Naive B cell (primary cell): ENCODE results near the gene ZBTB20. TPM values are rescaled to one million over a fixed set of nuclear protein-coding genes. Genes with fewer than 3 reads are reported as not detected.
"Not testable (repeated sequence)": the region's sequence is repeated elsewhere in the genome, so short reads cannot be mapped to it uniquely, and the experiment has no call there.

ENCODE experiments used
- ATAC-seq, 2 donors: fragments of 150-1000 bp; cut with Tn5 transposase; 2 replicates each; pipeline ENCODE4 v1.10.0; 2021; ENCODE audit warnings: low read depth in 2 of 2, mild to moderate bottlenecking in 2 of 2, moderate library complexity in 2 of 2
- DNase-seq: peaks from one replicate; pipeline ENCODE4 v3.0.0; 2022
- H3K27ac Mint-ChIP-seq, 6 donors: one replicate each; pipeline ENCODE4 v1.8.0; 2020 to 2022; ENCODE audit warnings: mild to moderate bottlenecking in 6 of 6, mixed read lengths in 6 of 6, moderate library complexity in 5 of 6, inconsistent platforms in 2 of 6
- H3K27me3 Mint-ChIP-seq, 3 donors: one replicate each; pipeline ENCODE4 v1.8.0; 2021 to 2022; ENCODE audit warnings: mixed read lengths in 3 of 3, mild to moderate bottlenecking in 1 of 3
- H3K36me3 Mint-ChIP-seq, 2 donors: one replicate each; pipeline ENCODE4 v1.8.0; 2020 to 2022; ENCODE audit warnings: mixed read lengths in 2 of 2, inconsistent platforms in 1 of 2, mild to moderate bottlenecking in 1 of 2
- H3K4me1 Mint-ChIP-seq, 3 donors: one replicate each; pipeline ENCODE4 v1.8.0; 2020 to 2022; ENCODE audit warnings: mixed read lengths in 3 of 3, inconsistent platforms in 1 of 3, mild to moderate bottlenecking in 1 of 3, moderate library complexity in 1 of 3
- H3K4me3 Mint-ChIP-seq, 8 donors: one replicate each; pipeline ENCODE4 v1.8.0; 2020 to 2022; ENCODE audit warnings: mild to moderate bottlenecking in 8 of 8, mixed read lengths in 8 of 8, moderate library complexity in 8 of 8, inconsistent platforms in 2 of 8
- H3K9me3 Mint-ChIP-seq, 7 donors: one replicate each; pipeline ENCODE4 v1.8.0; 2020 to 2022; ENCODE audit warnings: mixed read lengths in 7 of 7, mild to moderate bottlenecking in 5 of 7, inconsistent platforms in 2 of 7, moderate library complexity in 1 of 7
- polyA plus RNA-seq, 6 donors: library from polyadenylated mRNA; unstranded; fragments of 300-500 nt; fragmentation: Illumina TruSeq; gene quantifications; one replicate each; pipeline ENCODE4 v1.2.3, GENCODE V29; 2021; ENCODE audit warnings: low read depth in 6 of 6

Gene ZBTB20
- polyA plus RNA-seq, 6 donors from 2014 or later: 20.4 to 38.5 (median 34.6) TPM

- Mint-ChIP-seq H3K9me3 (no peaks in the 10 kb centered on the region), H3K36me3 (peaks cover 0 to 10% of the 10 kb centered on the region in 2 donors), H3K27me3 (no peaks in the 10 kb centered on the region), H3K4me3 (no peak overlapping the region), H3K4me1 (peaks cover 3 to 20% (median 10%) of the 10 kb centered on the region in 3 donors), H3K27ac (no peak overlapping the region)
- no peak for ATAC-seq
- DNase-seq: no peak
Observed at GRCh38 chr3:114698146-114699105, 448.7 kb downstream of the ZBTB20 start.

DNA sequence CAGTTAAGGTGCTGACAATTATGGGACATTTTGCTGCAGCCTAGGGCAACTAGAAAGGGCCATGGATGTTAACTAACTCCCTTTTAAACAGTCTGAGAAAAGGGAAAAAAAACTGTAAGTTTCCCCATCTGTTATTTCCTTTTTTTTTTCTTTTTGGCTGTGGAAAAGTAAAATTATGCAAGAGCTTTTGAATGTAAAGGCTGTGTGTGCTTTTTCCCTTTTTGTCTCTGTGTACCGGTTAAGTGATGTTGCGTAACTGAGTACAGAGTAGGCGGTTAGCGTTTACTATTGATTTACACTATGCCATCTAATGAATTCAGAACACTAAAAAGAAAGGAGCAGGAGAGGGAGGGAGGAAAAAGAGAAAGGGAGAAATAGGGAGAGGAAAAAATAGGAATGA lies 449.7 kb downstream of the ZBTB20 start:
- ATAC-seq (no peak), DNase-seq (no peak)
- peaks cover 3 to 20% (median 10%) of the 10 kb centered on the region in 3 donors for H3K4me1 Mint-ChIP-seq
- H3K9me3 Mint-ChIP-seq: no peaks in the 10 kb centered on the region
- H3K4me3 Mint-ChIP-seq: no peak overlapping the region
- peak overlapping the region in 2 of 6 donors; percentile 16 to 18 for H3K27ac Mint-ChIP-seq
- peaks cover 0 to 16% of the 10 kb centered on the region in 2 donors for H3K36me3 Mint-ChIP-seq
- no peaks in the 10 kb centered on the region for H3K27me3 Mint-ChIP-seq

GRCh38 chr3:114694251-114694650 lies 452.8 kb downstream of the ZBTB20 start:
- DNase-seq (no peak), ATAC-seq (no peak)
- peaks cover 0 to 22% of the 10 kb centered on the region in 2 donors for H3K36me3 Mint-ChIP-seq
- H3K4me3 Mint-ChIP-seq: no peak overlapping the region
- H3K9me3 Mint-ChIP-seq: no peaks in the 10 kb centered on the region
- peaks cover 3 to 17% (median 10%) of the 10 kb centered on the region in 3 donors for H3K4me1 Mint-ChIP-seq
- no peaks in the 10 kb centered on the region for H3K27me3 Mint-ChIP-seq
- no peak overlapping the region for H3K27ac Mint-ChIP-seq

DNA sequence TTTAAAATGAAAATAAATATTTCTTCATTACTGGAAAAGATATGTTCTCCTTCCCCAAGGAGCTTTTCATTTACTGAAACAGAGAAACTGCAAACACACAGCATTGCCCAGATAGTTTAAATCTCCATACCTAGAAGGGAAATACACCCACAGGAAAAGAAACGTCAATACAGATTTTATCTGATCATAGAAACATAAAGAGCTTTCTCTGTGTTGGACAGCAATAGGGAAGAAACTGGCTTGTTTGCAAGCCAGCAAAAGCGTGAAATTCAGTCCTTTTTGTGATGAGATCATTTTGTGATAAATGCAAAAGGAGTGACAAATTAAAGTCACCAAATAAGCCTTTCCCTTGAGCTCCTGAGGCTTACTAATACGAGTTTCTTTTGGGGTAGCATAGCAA lies 455.2 kb downstream of the ZBTB20 start:
- no peak for ATAC-seq
- peaks cover 0 to 7% (median 5%) of the 10 kb centered on the region in 3 donors for H3K4me1 Mint-ChIP-seq
- no peak for DNase-seq
- no peaks in the 10 kb centered on the region for H3K9me3 Mint-ChIP-seq
- no peaks in the 10 kb centered on the region for H3K27me3 Mint-ChIP-seq
- no peak overlapping the region for H3K27ac Mint-ChIP-seq
- H3K4me3 Mint-ChIP-seq: no peak overlapping the region
- peaks cover 0 to 24% of the 10 kb centered on the region in 2 donors for H3K36me3 Mint-ChIP-seq

DNA sequence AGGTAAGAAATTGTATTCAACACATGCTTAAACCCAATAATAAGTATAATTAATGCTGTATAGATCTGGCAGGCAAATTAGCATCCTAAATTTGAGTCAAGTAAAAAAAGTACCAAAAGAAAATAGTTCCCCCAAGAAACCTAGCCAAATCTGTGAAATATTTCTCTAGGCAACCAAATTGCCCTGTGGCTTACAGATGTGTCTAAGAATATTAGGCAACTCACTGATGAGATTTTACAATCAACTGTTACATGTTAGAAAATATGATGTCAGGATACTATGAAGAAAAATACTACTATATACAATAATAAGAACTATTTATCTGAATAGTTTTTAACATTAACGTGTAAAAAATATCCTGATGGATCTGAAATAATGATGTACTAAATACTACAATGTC lies 456.2 kb downstream of the ZBTB20 start:
- DNase-seq (no peak), ATAC-seq (no peak)
- Mint-ChIP-seq H3K27me3 (no peaks in the 10 kb centered on the region), H3K4me3 (no peak overlapping the region), H3K4me1 (peaks cover 0 to 7% (median 4%) of the 10 kb centered on the region in 3 donors), H3K9me3 (no peaks in the 10 kb centered on the region), H3K27ac (no peak overlapping the region), H3K36me3 (peaks cover 0 to 24% of the 10 kb centered on the region in 2 donors)

- no peak overlapping the region for H3K27ac Mint-ChIP-seq
Observed at GRCh38 chr3:114687151-114687550, 459.9 kb downstream of the ZBTB20 start.

GRCh38 chr3:114686621-114687020 lies 460.5 kb downstream of the ZBTB20 start:
- DNase-seq (no peak), ATAC-seq (no peak)
- peaks cover 0 to 20% of the 10 kb centered on the region in 2 donors for H3K36me3 Mint-ChIP-seq

More at GRCh38 chr3:114687151-114687550, 459.9 kb downstream of the ZBTB20 start:
- DNase-seq (no peak), ATAC-seq (no peak)
- H3K27me3 Mint-ChIP-seq: no peaks in the 10 kb centered on the region
- peaks cover 0 to 20% of the 10 kb centered on the region in 2 donors for H3K36me3 Mint-ChIP-seq
- H3K9me3 Mint-ChIP-seq: no peaks in the 10 kb centered on the region
- peaks cover 4 to 7% (median 4%) of the 10 kb centered on the region in 3 donors for H3K4me1 Mint-ChIP-seq
- H3K4me3 Mint-ChIP-seq: no peak overlapping the region

DNA sequence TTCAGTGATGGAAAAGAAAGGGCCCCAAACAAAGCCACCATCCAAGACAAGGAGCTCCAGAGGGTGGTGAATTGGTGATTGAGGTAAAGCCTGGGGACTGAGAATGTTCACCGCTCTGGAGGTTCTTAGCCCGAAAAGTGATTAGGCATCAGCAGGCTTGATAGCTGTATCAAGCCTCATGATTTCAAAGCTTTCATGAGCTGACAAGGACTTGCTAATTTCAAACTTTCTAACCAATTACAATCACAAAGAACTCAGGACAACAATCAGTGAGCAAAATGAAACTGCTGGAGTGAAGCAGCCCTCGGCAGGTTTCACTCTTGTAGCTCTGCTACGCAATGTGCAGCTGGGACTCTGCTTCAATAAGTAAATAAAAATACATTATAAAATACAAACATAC lies 461.9 kb downstream of the ZBTB20 start:
- Mint-ChIP-seq H3K27me3 (no peaks in the 10 kb centered on the region), H3K9me3 (peaks cover 0 to 7% (median 0%) of the 10 kb centered on the region in 7 donors), H3K36me3 (peaks cover 0 to 27% of the 10 kb centered on the region in 2 donors), H3K27ac (no peak overlapping the region), H3K4me1 (peaks cover 4 to 7% (median 4%) of the 10 kb centered on the region in 3 donors), H3K4me3 (no peak overlapping the region)
- ATAC-seq (no peak), DNase-seq (no peak)

More at GRCh38 chr3:114686621-114687020, 460.5 kb downstream of the ZBTB20 start:
- H3K27ac Mint-ChIP-seq: peak overlapping the region in 3 of 6 donors; percentile 1 to 79 (median 7)
- no peaks in the 10 kb centered on the region for H3K9me3 Mint-ChIP-seq
- no peaks in the 10 kb centered on the region for H3K27me3 Mint-ChIP-seq
- H3K4me1 Mint-ChIP-seq: peaks cover 4 to 7% (median 4%) of the 10 kb centered on the region in 3 donors
- H3K4me3 Mint-ChIP-seq: no peak overlapping the region

GRCh38 chr3:114680299-114680698 lies 466.8 kb downstream of the ZBTB20 start:
- Mint-ChIP-seq H3K36me3 (peaks cover 0 to 19% of the 10 kb centered on the region in 2 donors), H3K27me3 (no peaks in the 10 kb centered on the region), H3K4me1 (peaks cover 0 to 4% (median 0%) of the 10 kb centered on the region in 3 donors), H3K4me3 (no peak overlapping the region), H3K9me3 (peaks cover 0 to 12% (median 4%) of the 10 kb centered on the region in 7 donors), H3K27ac (no peak overlapping the region)
- no peak for DNase-seq
- ATAC-seq: no peak

DNA sequence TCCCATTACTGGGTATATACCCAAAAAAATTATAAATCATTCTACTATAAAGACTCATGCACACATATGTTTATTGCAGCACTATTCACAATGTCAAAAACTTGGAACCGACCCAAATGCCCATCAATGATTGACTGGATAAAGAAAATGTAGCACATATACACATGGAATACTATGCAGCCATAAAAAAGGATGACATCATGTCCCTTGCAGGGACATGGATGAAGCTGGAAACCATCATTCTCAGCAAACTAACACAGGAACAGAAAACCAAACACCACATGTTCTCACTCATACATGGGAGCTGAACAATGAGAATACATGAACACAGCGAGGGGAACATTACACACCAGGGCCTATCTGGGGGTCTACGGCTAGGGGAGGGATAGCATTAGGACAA lies 467.3 kb downstream of the ZBTB20 start:
- not testable (repeated sequence) for ATAC-seq, DNase-seq, H3K4me3 Mint-ChIP-seq, H3K27me3 Mint-ChIP-seq, H3K27ac Mint-ChIP-seq, H3K4me1 Mint-ChIP-seq
- Mint-ChIP-seq H3K9me3 (peaks cover 0 to 12% (median 4%) of the 10 kb centered on the region in 7 donors), H3K36me3 (peaks cover 0 to 19% of the 10 kb centered on the region in 2 donors)

GRCh38 chr3:114675104-114675503 lies 472.0 kb downstream of the ZBTB20 start:
- Mint-ChIP-seq H3K4me3 (no peak overlapping the region), H3K4me1 (no peaks in the 10 kb centered on the region), H3K36me3 (peaks cover 3 to 6% of the 10 kb centered on the region in 2 donors), H3K9me3 (peaks cover 0 to 6% (median 2%) of the 10 kb centered on the region in 7 donors), H3K27ac (no peak overlapping the region), H3K27me3 (no peaks in the 10 kb centered on the region)
- DNase-seq: no peak
- ATAC-seq: no peak

- Mint-ChIP-seq H3K4me3 (no peak overlapping the region), H3K27ac (no peak overlapping the region), H3K4me1 (peaks cover 0 to under 1% (median 0%) of the 10 kb centered on the region in 3 donors), H3K36me3 (peaks cover 3 to 6% of the 10 kb centered on the region in 2 donors), H3K9me3 (no peaks in the 10 kb centered on the region), H3K27me3 (no peaks in the 10 kb centered on the region)
- DNase-seq (no peak), ATAC-seq (no peak)
Observed at GRCh38 chr3:114674036-114674435, 473.1 kb downstream of the ZBTB20 start.

GRCh38 chr3:114673481-114673880 lies 473.6 kb downstream of the ZBTB20 start:
- no peak overlapping the region for H3K4me3 Mint-ChIP-seq
- ATAC-seq (no peak), DNase-seq (no peak)
- H3K4me1 Mint-ChIP-seq: peaks cover 0 to 4% (median 0%) of the 10 kb centered on the region in 3 donors
- H3K36me3 Mint-ChIP-seq: peaks cover 3 to 6% of the 10 kb centered on the region in 2 donors
- no peaks in the 10 kb centered on the region for H3K27me3 Mint-ChIP-seq
- H3K9me3 Mint-ChIP-seq: no peaks in the 10 kb centered on the region
- H3K27ac Mint-ChIP-seq: no peak overlapping the region
